ENCODE data around the gene PGM1. TPM values are rescaled to one million over a fixed set of nuclear protein-coding genes. Genes with fewer than 3 reads are reported as not detected.

The PGM1 gene
- total and polyA plus RNA-seq, 9 of the 15 experiments (the other 6 are each of a cell fraction or from before 2014, with no cell fraction given), result 0.03 to 0.31 (median 0.09) TPM; not detected in 5

DNA sequence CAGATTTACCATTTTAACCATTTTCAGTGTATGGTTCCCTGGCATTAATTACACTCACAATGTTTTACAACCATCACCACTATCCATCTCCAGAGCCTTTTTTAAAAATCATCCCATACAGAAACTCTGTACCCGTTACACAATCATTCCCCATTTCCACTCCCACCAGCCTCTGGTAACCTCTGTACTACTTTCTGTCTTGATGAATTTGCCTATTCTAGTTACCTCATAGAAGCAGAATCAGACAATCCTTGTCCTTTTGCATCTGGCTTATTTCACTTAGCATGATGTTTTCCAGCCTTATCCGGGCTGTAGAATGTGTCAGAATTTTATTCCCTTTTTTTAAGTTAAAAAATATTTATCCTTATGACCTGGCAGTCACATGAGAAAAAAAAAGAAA is 33.0 kb downstream of the PGM1 start (continued):
- TF ChIP-seq, protein P1, sequence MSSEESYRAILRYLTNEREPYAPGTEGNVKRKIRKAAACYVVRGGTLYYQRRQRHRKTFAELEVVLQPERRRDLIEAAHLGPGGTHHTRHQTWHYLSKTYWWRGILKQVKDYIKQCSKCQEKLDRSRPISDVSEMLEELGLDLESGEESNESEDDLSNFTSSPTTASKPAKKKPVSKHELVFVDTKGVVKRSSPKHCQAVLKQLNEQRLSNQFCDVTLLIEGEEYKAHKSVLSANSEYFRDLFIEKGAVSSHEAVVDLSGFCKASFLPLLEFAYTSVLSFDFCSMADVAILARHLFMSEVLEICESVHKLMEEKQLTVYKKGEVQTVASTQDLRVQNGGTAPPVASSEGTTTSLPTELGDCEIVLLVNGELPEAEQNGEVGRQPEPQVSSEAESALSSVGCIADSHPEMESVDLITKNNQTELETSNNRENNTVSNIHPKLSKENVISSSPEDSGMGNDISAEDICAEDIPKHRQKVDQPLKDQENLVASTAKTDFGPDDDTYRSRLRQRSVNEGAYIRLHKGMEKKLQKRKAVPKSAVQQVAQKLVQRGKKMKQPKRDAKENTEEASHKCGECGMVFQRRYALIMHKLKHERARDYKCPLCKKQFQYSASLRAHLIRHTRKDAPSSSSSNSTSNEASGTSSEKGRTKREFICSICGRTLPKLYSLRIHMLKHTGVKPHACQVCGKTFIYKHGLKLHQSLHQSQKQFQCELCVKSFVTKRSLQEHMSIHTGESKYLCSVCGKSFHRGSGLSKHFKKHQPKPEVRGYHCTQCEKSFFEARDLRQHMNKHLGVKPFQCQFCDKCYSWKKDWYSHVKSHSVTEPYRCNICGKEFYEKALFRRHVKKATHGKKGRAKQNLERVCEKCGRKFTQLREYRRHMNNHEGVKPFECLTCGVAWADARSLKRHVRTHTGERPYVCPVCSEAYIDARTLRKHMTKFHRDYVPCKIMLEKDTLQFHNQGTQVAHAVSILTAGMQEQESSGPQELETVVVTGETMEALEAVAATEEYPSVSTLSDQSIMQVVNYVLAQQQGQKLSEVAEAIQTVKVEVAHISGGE (CRISPR knock-in tag; IDR thresholded peaks at IDR 0.05), result no peak
- TF ChIP-seq, protein P2, sequence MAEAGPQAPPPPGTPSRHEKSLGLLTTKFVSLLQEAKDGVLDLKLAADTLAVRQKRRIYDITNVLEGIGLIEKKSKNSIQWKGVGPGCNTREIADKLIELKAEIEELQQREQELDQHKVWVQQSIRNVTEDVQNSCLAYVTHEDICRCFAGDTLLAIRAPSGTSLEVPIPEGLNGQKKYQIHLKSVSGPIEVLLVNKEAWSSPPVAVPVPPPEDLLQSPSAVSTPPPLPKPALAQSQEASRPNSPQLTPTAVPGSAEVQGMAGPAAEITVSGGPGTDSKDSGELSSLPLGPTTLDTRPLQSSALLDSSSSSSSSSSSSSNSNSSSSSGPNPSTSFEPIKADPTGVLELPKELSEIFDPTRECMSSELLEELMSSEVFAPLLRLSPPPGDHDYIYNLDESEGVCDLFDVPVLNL (CRISPR knock-in tag; IDR thresholded peaks at IDR 0.05; ENCODE audit: low read depth), result no peak
- TF ChIP-seq HNRNPLL (IDR thresholded peaks at IDR 0.05; ENCODE audit: low read depth, low read length, poor library complexity, severe bottlenecking) (no peak), TARDBP (IDR thresholded peaks at IDR 0.05) (no peak), DPF2 (IDR thresholded peaks at IDR 0.05) (no peak), SRSF3 (IDR thresholded peaks at IDR 0.05; ENCODE audit: insufficient read depth, low read length) (no peak), GABPB2 (CRISPR knock-in tag; conservative IDR thresholded peaks at IDR 0.05) (no peak), ZNF175 (CRISPR knock-in tag; IDR thresholded peaks at IDR 0.05; ENCODE audit: low read depth) (no peak), ZNF785 (CRISPR knock-in tag; IDR thresholded peaks at IDR 0.05) (no peak), WHSC1 (IDR thresholded peaks at IDR 0.05; ENCODE audit: low read length) (no peak), POLR3G (IDR thresholded peaks at IDR 0.05; ENCODE audit: extremely low read depth, insufficient read length, insufficient replicate concordance) (no peak), SAFB2 (IDR thresholded peaks at IDR 0.05; ENCODE audit: borderline replicate concordance, low read depth, low read length, severe bottlenecking) (no peak)
- TF ChIP-seq, protein P3, sequence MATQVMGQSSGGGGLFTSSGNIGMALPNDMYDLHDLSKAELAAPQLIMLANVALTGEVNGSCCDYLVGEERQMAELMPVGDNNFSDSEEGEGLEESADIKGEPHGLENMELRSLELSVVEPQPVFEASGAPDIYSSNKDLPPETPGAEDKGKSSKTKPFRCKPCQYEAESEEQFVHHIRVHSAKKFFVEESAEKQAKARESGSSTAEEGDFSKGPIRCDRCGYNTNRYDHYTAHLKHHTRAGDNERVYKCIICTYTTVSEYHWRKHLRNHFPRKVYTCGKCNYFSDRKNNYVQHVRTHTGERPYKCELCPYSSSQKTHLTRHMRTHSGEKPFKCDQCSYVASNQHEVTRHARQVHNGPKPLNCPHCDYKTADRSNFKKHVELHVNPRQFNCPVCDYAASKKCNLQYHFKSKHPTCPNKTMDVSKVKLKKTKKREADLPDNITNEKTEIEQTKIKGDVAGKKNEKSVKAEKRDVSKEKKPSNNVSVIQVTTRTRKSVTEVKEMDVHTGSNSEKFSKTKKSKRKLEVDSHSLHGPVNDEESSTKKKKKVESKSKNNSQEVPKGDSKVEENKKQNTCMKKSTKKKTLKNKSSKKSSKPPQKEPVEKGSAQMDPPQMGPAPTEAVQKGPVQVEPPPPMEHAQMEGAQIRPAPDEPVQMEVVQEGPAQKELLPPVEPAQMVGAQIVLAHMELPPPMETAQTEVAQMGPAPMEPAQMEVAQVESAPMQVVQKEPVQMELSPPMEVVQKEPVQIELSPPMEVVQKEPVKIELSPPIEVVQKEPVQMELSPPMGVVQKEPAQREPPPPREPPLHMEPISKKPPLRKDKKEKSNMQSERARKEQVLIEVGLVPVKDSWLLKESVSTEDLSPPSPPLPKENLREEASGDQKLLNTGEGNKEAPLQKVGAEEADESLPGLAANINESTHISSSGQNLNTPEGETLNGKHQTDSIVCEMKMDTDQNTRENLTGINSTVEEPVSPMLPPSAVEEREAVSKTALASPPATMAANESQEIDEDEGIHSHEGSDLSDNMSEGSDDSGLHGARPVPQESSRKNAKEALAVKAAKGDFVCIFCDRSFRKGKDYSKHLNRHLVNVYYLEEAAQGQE (IDR thresholded peaks at IDR 0.05; ENCODE audit: borderline replicate concordance), result no peak
- TF ChIP-seq, protein P3 (CRISPR knock-in tag; IDR thresholded peaks at IDR 0.05; ENCODE audit: low read depth), result no peak
- TF ChIP-seq, protein P4, sequence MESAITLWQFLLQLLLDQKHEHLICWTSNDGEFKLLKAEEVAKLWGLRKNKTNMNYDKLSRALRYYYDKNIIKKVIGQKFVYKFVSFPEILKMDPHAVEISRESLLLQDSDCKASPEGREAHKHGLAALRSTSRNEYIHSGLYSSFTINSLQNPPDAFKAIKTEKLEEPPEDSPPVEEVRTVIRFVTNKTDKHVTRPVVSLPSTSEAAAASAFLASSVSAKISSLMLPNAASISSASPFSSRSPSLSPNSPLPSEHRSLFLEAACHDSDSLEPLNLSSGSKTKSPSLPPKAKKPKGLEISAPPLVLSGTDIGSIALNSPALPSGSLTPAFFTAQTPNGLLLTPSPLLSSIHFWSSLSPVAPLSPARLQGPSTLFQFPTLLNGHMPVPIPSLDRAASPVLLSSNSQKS (CRISPR knock-in tag; IDR thresholded peaks at IDR 0.05), result no peak

All from K562 (cell line).